ENCODE data around the gene URB2. TPM values are rescaled to one million over a fixed set of nuclear protein-coding genes. Genes with fewer than 3 reads are reported as not detected.

Gene URB2
- total RNA-seq, 4 donors from 2014 or later, result 11.0 to 14.1 (median 11.7) TPM

- DNase-seq (ENCODE audit: low spot score in 2 of 2), result no peak
- TF ChIP-seq POLR2AphosphoS5 (IDR thresholded peaks at IDR 0.05), result no peak
- TF ChIP-seq EP300 (IDR thresholded peaks at IDR 0.05), result no peak
- no peak for TF ChIP-seq CTCF (IDR thresholded peaks at IDR 0.05)
- TF ChIP-seq POLR2A (IDR thresholded peaks at IDR 0.05), result no peak
- no peak overlapping the region for H3K27ac ChIP-seq
- H3K4me1 ChIP-seq, result no peaks in the 10 kb centered on the region
- H3K4me3 ChIP-seq, result no peak overlapping the region
- H3K36me3 ChIP-seq, result peaks cover 62% of the 10 kb centered on the region
- H3K27me3 ChIP-seq, result no peaks in the 10 kb centered on the region
- no peaks in the 10 kb centered on the region for H3K9me3 ChIP-seq
- WGBS, result 98% methylated on average over 4 of the region's 4 CpGs
Measured at GRCh38 chr1:229642970-229643369, 16.9 kb downstream of the URB2 start.

- Histone ChIP-seq H3K4me1 (no peaks in the 10 kb centered on the region), H3K9me3 (no peaks in the 10 kb centered on the region), H3K36me3 (peaks cover 63% of the 10 kb centered on the region), H3K4me3 (no peak overlapping the region), H3K27me3 (no peaks in the 10 kb centered on the region), H3K27ac (no peak overlapping the region)
- no peak for TF ChIP-seq POLR2AphosphoS5 (IDR thresholded peaks at IDR 0.05)
- TF ChIP-seq EP300 (IDR thresholded peaks at IDR 0.05), result no peak
- no peak for TF ChIP-seq POLR2A (IDR thresholded peaks at IDR 0.05)
- no peak for TF ChIP-seq CTCF (IDR thresholded peaks at IDR 0.05)
- 92% methylated on average over 6 of the region's 6 CpGs for WGBS
- peak in 1 of 2 donors; percentile 54 for DNase-seq (ENCODE audit: low spot score in 2 of 2)
Measured at GRCh38 chr1:229643996-229644745, 18.1 kb downstream of the URB2 start.

DNA sequence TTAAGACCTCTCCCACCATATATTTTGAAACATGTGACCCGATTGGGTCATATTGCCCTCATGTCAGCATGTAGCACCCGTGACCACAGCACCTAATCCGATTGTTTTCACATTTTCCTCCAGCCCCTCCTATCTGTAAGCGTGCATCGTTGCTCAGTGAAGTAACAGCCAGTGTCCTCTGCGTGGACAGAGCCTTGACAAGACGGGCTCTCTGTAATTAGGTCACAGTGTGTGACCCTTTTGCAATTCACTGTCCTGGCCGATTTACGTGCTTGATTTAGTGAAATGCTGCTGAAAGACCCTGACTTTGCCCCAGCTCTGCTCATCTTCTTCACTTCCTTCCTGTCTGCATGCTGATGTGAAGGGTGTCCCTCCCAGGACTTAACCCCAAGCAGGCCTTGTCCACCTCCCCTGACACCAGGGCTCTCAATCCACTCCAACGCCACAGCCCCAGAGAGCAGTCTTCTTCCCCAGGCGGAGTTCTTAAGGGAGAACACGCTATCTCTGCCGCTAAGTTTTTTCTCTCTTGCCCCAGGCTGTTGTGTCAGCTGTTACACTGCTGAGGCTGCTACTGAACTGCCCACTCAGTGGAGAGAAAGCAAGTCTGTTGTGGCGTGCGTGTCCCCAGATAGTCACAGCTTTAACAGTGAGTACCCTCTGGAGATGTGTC is 19.4 kb downstream of the URB2 start:
- Histone ChIP-seq H3K36me3 (peaks cover 71% of the 10 kb centered on the region), H3K27me3 (no peaks in the 10 kb centered on the region), H3K4me3 (no peak overlapping the region), H3K9me3 (no peaks in the 10 kb centered on the region), H3K4me1 (no peaks in the 10 kb centered on the region), H3K27ac (no peak overlapping the region)
- TF ChIP-seq POLR2A (IDR thresholded peaks at IDR 0.05) (no peak), POLR2AphosphoS5 (IDR thresholded peaks at IDR 0.05) (no peak), EP300 (IDR thresholded peaks at IDR 0.05) (no peak), CTCF (IDR thresholded peaks at IDR 0.05) (no peak)
- DNase-seq (ENCODE audit: low spot score in 2 of 2), result peak in 1 of 2 donors; percentile 29
- 92% methylated on average over 15 of the region's 15 CpGs for WGBS

- TF ChIP-seq POLR2AphosphoS5 (IDR thresholded peaks at IDR 0.05), result no peak
- TF ChIP-seq POLR2A (IDR thresholded peaks at IDR 0.05), result no peak
- no peak for TF ChIP-seq EP300 (IDR thresholded peaks at IDR 0.05)
- no peak for TF ChIP-seq CTCF (IDR thresholded peaks at IDR 0.05)
- Histone ChIP-seq H3K4me1 (no peaks in the 10 kb centered on the region), H3K27me3 (no peaks in the 10 kb centered on the region), H3K4me3 (no peak overlapping the region), H3K36me3 (peaks cover 95% of the 10 kb centered on the region), H3K27ac (no peak overlapping the region), H3K9me3 (no peaks in the 10 kb centered on the region)
- no peak for DNase-seq (ENCODE audit: low spot score in 2 of 2)
- 98% methylated on average over 4 of the region's 4 CpGs for WGBS
Measured at GRCh38 chr1:229648406-229648805, 22.4 kb downstream of the URB2 start.

GRCh38 chr1:229650045-229650444 is 24.0 kb downstream of the URB2 start:
- no peak overlapping the region for H3K27ac ChIP-seq
- no peak for TF ChIP-seq POLR2AphosphoS5 (IDR thresholded peaks at IDR 0.05)
- no peak for TF ChIP-seq POLR2A (IDR thresholded peaks at IDR 0.05)
- TF ChIP-seq EP300 (IDR thresholded peaks at IDR 0.05), result no peak
- TF ChIP-seq CTCF (IDR thresholded peaks at IDR 0.05), result no peak
- WGBS, result 94% methylated on average over 4 of the region's 4 CpGs
- no peaks in the 10 kb centered on the region for H3K9me3 ChIP-seq
- H3K4me3 ChIP-seq, result no peak overlapping the region
- DNase-seq (ENCODE audit: low spot score in 2 of 2), result no peak
- H3K36me3 ChIP-seq, result peaks cover 93% of the 10 kb centered on the region
- no peaks in the 10 kb centered on the region for H3K4me1 ChIP-seq
- H3K27me3 ChIP-seq, result no peaks in the 10 kb centered on the region

All from suprapubic skin (tissue), 4 donors.